ENCODE data around the gene CENPP.
"Not testable (repeated sequence)": the region's sequence is repeated elsewhere in the genome, so short reads cannot be mapped to it uniquely, and the experiment has no call there.

Gene CENPP

GRCh38 chr9:92558612-92559374, 233.0 kb downstream of the CENPP start:
- no peak for DNase-seq

- no peak for DNase-seq
Measured at GRCh38 chr9:92561374-92562330, 235.9 kb downstream of the CENPP start.

GRCh38 chr9:92562461-92562967, 236.8 kb downstream of the CENPP start:
- DNase-seq: no peak

GRCh38 chr9:92563116-92564100, 237.7 kb downstream of the CENPP start:
- no peak for DNase-seq

- DNase-seq: no peak
Measured at GRCh38 chr9:92564504-92564903, 238.8 kb downstream of the CENPP start.

GRCh38 chr9:92564982-92565381, 239.2 kb downstream of the CENPP start:
- DNase-seq: no peak

GRCh38 chr9:92571871-92572270, 246.1 kb downstream of the CENPP start:
- not testable (repeated sequence) for DNase-seq

GRCh38 chr9:92573612-92574011, 247.9 kb downstream of the CENPP start:
- DNase-seq: not testable (repeated sequence)

GRCh38 chr9:92576175-92576574, 250.4 kb downstream of the CENPP start:
- no peak for DNase-seq

- DNase-seq: no peak
Measured at GRCh38 chr9:92589923-92590322, 264.2 kb downstream of the CENPP start.

- DNase-seq: no peak
Measured at GRCh38 chr9:92590377-92590776, 264.6 kb downstream of the CENPP start.

GRCh38 chr9:92592537-92592936, 266.8 kb downstream of the CENPP start:
- DNase-seq: no peak

GRCh38 chr9:92592946-92593861, 267.5 kb downstream of the CENPP start:
- no peak for DNase-seq

GRCh38 chr9:92595075-92595474, 269.3 kb downstream of the CENPP start:
- DNase-seq: not testable (repeated sequence)

GRCh38 chr9:92595930-92596329, 270.2 kb downstream of the CENPP start:
- no peak for DNase-seq

- no peak for DNase-seq
Measured at GRCh38 chr9:92598382-92598781, 272.6 kb downstream of the CENPP start.

- DNase-seq: no peak
Measured at GRCh38 chr9:92599938-92600461, 274.2 kb downstream of the CENPP start.

- DNase-seq: no peak
Measured at GRCh38 chr9:92600462-92601261, 274.9 kb downstream of the CENPP start.

GRCh38 chr9:92601451-92601850, 275.7 kb downstream of the CENPP start:
- no peak for DNase-seq

GRCh38 chr9:92602413-92602812, 276.7 kb downstream of the CENPP start:
- DNase-seq: no peak
